Glomerular visceral epithelial cell (primary cell): Measurements from ENCODE around the gene CMIP.
"Not testable (repeated sequence)": the region's sequence is repeated elsewhere in the genome, so short reads cannot be mapped to it uniquely, and the experiment has no call there.

Source experiments
- DNase-seq: peaks from one replicate; pipeline ENCODE4 v3.0.0-alpha.2; 2016; ENCODE audit errors: extremely low spot score

The CMIP gene

GRCh38 chr16:81678326-81679095 is 233.9 kb downstream of the CMIP start:
- no peak for DNase-seq

- no peak for DNase-seq
Measured at GRCh38 chr16:81679721-81680430, 235.3 kb downstream of the CMIP start.

DNA sequence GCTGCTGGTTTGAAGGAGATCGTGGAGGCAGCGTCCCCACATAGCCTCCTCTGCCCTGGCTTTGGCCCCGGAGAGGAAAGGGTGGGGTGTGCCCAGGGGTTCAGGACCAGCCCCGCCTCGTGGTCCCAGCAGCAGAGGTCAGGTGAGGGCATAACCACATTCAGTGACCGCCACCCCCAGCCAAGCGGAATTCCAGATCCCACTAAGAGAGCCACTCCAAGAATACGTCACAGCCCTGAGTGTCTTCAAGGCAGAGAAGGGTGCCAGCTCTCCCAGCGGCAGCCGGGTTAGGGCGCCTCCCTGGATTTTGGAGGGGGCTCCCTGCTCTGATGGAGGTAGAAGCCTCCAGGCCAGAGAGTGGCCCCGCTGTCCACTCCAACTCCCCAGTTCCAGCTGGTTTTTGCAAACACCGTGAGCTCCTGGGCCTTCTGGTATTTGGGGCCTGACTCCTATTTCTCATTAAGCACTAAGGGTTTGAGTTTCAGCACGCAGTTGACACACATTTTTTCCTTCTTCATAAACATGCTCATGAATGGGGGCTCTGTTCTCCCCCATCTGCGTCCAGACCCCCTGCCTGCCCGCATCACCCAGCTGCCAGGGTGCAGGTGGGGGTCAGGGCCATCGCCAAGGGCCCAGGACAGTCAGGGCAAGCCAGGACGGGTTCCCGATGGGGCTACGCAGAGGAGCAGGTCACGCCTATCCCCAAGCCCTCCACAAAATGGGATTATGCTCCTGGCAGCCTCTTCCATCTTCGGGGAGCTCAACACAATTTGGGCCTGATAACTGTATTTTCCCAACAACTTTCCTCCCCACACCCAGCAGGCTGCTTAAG is 236.1 kb downstream of the CMIP start:
- no peak for DNase-seq

- DNase-seq, result no peak
Measured at GRCh38 chr16:81681311-81681710, 236.7 kb downstream of the CMIP start.

DNA sequence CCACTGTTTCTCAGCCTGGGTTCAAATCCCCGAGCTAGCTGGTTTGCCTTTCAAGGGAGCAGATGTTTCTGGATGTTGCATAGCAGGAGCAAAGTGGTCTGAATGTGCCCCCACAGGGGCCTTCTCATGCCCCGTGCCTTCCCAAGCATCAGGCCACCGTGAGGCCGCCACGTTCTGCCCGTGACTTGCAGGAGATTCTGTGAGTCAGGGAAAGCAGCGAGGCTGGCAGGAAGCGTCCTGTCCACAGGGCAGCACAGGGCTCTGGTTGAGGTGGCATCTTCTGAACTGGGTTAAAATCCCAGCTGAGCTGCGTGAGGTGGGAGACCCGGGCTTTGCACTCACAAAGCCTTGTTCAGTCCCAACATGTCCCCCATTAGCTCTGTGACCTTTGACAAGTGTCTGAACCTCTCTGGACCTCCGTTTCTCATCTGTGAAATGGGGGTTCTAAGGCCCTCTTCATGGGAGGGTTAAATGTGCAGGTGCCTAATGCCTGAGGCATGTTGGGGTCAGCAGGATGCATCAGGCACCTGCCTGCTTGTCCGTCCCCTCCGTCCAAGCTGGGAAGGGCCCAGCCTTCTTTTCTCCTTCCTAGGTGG is 239.7 kb downstream of the CMIP start:
- DNase-seq, result no peak

DNA sequence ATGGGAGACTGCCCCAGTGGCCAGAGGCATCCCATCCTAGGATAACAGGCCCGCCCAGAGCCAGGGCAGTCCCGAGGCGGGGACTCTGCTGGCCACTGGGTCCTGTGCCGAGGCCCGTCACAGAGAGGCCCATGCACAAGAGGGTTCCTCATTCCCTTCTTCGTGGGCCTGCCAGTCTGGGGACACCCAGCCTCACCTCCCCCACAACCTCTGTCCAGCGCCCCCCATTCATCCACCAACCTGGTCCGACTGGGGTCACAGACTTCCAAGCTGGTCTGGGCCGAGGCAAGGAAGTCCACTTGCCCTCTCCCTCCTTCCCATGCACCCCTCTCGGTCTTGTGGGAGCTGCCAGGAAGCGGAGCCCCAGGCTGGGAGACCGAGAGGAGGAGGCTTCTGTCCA is 240.3 kb downstream of the CMIP start:
- no peak for DNase-seq

DNA sequence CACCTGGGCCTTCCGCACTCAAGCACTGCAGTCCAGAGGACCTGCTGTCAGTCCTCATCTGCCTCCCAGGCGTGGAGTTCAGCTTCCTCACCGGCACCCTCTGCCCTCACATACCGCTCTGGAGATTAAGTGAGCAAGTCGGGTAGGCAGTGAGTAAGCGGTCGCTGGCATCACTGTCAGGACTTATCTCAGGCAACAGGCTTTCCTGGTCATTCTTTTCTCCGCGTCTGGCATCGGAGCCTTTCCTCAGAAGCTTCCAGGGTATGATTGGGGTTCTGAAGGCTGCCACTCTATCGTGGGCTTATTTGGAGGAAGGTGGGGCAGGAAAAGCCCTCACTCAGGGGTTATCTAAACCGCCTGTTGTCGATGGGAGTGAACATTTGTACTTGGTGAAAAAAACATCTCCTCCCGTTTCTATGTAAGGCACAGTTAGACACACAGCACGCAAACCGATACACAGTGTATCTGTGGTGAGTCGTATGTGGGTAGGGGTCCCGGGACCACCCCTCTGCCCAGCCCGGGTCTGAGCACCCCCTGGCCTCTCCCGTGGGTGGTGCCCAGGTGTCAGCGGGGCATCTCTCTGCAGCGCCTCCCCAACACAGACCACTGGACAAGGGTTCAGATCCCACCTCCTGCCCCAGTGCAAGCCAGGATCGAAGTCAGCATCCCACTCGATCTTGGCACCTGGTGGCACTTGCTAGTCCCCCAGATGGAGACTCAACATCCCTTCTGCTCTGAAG is 242.0 kb downstream of the CMIP start:
- no peak for DNase-seq

DNA sequence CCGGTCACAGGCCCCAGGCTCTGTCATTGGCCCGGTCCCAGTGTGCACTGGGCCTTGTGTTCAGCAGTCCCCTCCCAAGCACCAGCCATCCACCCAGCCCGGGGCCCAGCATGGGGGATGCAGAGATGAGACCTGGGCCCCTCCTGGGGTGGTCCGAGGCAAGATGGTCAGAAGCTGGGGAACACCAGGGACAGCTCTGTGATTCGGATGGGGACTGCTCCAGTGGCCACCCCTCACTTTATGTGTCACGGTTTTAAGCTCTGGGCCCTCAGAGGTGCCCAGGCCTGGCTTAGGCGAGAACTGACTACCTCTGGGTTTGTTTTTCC is 242.5 kb downstream of the CMIP start:
- no peak for DNase-seq

- DNase-seq, result no peak
Measured at GRCh38 chr16:81688182-81688581, 243.6 kb downstream of the CMIP start.

DNA sequence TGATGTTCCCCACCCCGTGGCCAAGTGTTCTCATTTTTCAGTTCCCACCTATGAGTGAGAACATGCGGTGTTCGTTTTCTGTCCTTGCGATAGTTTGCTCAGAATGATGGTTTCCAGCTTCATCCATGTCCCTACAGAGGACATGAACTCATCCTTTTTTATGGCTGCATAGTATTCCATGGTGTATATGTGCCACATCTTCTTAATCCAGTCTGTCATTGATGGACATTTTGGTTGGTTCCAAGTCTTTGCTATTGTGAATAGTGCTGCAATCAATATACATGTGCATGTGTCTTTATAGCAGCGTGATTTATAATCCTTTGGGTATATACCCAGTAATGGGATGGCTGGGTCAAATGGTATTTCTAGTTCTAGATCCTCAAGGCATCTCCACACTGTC is 244.2 kb downstream of the CMIP start:
- DNase-seq, result not testable (repeated sequence)

- no peak for DNase-seq
Measured at GRCh38 chr16:81692021-81692420, 247.4 kb downstream of the CMIP start.

DNA sequence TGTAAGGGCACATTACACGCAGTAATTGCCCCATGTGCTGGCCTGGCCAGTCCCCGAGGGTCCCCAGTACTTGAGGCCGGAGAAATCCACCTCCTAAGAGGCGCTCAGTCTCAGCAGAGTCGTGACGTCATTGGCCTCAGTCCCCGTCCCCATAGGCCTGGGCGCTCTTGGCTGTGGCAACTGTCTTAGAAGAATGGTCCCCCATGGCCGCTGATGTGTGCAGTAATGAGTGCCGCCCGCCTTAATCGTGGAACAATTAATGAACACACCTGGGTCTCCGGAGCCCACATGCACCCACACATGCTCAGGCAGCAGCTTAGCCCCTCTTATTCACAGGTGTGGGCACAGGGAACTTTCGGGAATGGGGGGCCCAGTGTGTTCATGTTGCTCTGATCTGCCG is 248.0 kb downstream of the CMIP start:
- no peak for DNase-seq

DNA sequence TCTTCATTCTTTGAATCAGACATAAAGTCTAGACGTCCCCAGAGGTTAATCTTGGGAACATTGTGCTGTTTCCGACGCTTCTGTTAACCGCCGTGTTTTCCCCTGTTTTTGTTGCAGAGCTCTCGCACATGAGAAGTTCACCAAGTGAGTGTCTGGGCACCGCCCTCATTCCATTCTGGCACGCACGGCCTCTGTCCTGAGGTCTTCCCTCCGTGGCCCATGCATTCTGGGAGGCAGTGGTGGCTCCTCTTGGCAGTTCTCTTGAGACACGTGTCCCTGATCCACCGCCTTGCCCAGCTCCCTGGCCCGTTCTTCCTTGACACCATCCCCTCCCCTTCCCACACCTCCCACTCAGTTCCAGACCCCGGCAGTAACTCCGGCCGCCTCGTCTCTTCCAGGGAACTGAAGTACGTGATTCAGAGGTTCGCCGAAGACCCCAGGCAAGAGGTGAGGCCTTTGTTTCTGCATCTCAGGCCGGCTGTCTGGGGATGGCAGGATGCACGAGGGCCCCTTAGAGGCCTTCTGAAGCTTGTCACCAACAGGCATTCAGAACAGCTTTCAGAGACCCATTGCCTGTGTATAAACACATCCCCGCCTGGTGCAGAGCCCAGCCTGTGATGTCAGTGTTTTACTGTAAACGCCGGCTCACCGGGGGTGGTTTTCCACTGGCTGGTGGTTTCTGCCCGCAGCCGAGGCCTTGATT is 248.6 kb downstream of the CMIP start:
- no peak for DNase-seq

DNA sequence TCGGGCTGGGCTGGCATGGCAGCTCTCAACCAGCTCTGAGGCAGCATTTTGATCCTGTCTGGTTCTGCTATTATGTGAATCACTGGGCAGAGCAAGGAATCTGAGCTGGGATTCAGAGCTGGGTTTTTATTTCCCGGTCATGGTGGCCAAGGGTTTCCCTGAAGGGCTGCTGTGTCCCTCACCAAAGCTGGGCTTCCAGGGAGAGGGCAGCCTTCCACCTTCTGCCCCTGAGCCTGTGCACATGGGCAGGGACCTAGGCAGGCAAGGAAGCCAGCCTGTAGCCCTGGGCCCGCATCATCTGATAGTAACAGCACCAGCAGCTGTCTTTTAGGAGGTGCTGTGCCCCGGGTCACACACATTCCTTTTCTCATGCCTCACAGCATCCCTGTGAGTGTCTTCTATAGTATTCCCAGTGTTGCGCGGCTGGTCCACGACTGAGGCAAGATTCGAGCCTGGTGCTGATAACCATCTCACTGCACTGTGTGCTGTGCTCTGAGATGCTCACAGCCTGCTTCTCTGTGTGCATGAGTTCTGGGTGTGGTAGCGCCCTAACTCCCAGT is 249.2 kb downstream of the CMIP start:
- DNase-seq, result no peak

- DNase-seq, result no peak
Measured at GRCh38 chr16:81694494-81695280, 250.1 kb downstream of the CMIP start.

DNA sequence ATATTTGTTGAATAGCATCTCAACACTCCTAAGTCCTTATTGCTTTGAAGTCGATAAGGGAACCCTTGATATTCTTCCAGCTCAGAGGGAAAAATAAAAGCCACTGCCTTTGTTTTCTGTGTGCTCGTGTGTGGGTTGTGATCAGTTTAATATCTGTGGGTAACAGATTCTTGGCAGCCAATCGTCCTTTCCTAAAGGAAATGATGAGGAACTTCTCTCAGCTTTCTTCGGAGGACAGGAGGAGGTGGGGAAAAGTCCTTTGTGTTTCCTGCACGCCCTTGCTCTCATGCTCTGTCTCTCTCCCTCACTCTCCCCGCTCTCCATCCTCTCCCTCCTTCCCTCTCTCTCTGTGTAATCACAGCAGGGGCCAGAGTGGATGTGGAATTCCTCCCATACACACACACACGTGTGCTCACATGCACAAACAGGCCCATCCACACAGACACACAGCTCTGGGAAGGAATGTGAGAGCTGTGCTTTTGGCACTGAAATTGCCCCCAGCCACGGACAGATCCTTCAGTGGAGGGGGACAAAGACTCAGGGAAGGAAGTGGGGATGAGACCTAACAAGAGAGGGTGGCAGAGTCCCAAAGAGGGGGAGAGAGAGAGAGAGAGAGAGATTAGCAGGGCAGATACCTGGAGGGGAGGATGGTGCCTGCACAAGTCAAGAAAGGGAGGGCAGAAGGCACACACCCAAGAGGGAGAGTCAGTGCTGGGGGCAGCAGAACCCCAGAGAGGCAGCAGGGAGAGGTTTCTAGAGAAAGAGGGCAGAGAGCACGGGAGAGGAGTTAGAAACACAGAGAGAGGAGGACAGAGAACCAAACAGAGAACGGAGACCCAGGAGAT is 250.9 kb downstream of the CMIP start:
- DNase-seq, result no peak

- DNase-seq, result no peak
Measured at GRCh38 chr16:81696166-81696960, 251.8 kb downstream of the CMIP start.
